ENCODE measurements around the gene CFAP299. TPM values are rescaled to one million over a fixed set of nuclear protein-coding genes. Genes with fewer than 3 reads are reported as not detected.

The CFAP299 gene
- total RNA-seq, 4 donors from 2014 or later, result 0.79 TPM; not detected in 3

DNA sequence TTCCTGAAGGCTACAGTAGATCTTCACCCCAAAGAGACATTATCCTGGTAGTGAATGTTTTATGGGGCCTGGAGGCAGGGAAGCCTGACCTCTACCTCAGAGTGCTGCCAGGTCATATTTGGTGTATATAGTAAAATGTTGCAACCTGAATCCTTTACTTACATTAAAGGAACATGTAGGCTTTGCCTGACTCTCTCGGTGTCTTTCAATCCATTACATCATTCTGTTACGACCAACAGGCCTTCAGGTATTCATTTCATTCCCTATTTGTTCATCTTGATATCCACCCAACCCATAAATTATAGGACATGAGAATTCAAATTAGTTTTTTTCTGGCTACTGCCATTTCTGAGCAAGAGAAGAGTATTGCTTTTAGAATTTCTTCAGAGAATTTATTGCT, 116.5 kb downstream of the CFAP299 start:
- ATAC-seq (ENCODE audit: low FRiP score), result no peak
- TF ChIP-seq, protein P1, sequence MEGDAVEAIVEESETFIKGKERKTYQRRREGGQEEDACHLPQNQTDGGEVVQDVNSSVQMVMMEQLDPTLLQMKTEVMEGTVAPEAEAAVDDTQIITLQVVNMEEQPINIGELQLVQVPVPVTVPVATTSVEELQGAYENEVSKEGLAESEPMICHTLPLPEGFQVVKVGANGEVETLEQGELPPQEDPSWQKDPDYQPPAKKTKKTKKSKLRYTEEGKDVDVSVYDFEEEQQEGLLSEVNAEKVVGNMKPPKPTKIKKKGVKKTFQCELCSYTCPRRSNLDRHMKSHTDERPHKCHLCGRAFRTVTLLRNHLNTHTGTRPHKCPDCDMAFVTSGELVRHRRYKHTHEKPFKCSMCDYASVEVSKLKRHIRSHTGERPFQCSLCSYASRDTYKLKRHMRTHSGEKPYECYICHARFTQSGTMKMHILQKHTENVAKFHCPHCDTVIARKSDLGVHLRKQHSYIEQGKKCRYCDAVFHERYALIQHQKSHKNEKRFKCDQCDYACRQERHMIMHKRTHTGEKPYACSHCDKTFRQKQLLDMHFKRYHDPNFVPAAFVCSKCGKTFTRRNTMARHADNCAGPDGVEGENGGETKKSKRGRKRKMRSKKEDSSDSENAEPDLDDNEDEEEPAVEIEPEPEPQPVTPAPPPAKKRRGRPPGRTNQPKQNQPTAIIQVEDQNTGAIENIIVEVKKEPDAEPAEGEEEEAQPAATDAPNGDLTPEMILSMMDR (IDR thresholded peaks at IDR 0.05), result no peak
- no peak for DNase-seq (ENCODE audit: low spot score)

DNA sequence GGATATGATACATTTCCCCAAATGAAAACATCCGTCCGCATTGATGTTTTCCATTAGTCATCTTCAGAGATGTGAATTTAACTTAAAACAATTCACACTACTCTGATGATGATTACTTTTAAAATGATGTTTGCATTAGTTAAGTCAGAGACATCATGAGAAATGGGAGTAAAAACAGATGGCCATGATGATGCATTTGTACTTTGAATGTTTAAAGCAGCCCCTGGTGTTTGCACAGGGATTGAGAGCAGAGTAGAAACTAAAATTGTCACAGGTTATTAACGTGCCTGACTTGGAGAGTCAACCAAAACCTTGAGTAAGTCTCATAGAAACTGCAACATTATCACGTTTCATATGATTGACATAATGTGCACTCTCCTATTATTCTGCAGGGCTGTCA, 117.2 kb downstream of the CFAP299 start:
- DNase-seq (ENCODE audit: low spot score) (no peak), ATAC-seq (ENCODE audit: low FRiP score) (no peak)
- TF ChIP-seq, protein P1 (IDR thresholded peaks at IDR 0.05), result no peak

- TF ChIP-seq, protein P1 (IDR thresholded peaks at IDR 0.05), result no peak
- no peak for ATAC-seq (ENCODE audit: low FRiP score)
- no peak for DNase-seq (ENCODE audit: low spot score)
Observed at GRCh38 chr4:80454040-80454439, 118.5 kb downstream of the CFAP299 start.

DNA sequence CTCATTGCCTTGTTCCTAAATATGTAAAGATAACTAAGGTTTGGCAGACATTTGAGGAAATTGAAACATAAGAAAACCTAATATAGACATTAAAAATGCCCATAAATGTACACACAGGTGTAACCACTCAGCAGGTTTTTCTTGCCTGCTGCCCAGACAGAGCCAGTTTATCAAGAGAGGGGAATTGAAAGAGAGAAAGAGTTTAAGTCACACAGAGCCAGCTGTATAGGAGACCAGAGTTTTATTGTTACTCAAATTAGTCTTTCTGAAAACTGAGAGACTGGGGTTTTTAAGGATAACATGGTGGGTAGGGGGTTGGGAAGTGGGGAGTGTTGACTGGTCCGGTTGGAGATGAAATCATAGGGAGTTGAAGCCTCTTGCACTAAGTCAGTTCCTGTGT, 119.0 kb downstream of the CFAP299 start:
- ATAC-seq (ENCODE audit: low FRiP score), result peak; percentile 16
- TF ChIP-seq, protein P1 (IDR thresholded peaks at IDR 0.05), result no peak
- no peak for DNase-seq (ENCODE audit: low spot score)

- ATAC-seq (ENCODE audit: low FRiP score), result no peak
- DNase-seq (ENCODE audit: low spot score), result no peak
- TF ChIP-seq, protein P1 (IDR thresholded peaks at IDR 0.05), result no peak
Observed at GRCh38 chr4:80459918-80460473, 124.5 kb downstream of the CFAP299 start.

GRCh38 chr4:80461412-80461811, 125.9 kb downstream of the CFAP299 start:
- ATAC-seq (ENCODE audit: low FRiP score), result no peak
- no peak for DNase-seq (ENCODE audit: low spot score)
- TF ChIP-seq, protein P1 (IDR thresholded peaks at IDR 0.05), result no peak

DNA sequence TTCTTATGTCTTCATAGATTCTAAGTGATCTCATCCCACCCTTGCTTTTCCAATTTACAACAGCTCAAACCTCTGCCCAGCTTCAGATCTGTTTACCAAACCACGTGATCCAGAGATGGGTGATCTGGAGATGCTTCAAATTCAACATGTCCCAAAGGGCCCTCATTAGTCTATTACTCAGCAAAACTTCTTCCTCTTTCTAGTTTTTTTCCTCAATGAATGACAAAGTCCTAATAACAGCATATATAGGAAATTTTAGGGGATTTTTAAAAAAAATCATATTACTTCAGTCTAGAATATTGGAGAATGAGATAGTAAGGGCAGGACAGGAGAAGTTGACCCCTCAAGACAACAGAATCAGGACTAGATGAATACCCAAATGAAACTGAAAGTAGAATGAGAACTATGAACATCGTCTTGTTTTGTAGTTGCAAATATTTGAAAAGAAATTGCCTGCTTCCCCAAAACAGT, 127.1 kb downstream of the CFAP299 start:
- ATAC-seq (ENCODE audit: low FRiP score) (no peak), DNase-seq (ENCODE audit: low spot score) (no peak)
- TF ChIP-seq, protein P1 (IDR thresholded peaks at IDR 0.05), result no peak

All from omental fat pad (tissue), 4 donors.